ENCODE data around the gene DCLK3. TPM values are rescaled to one million over a fixed set of nuclear protein-coding genes. Genes with fewer than 3 reads are reported as not detected.

DCLK3 gene
- total RNA-seq, 1 donor from 2014 or later = not detected

GRCh38 chr3:36693670-36694069 is 70.7 kb downstream of the DCLK3 start:
- Histone ChIP-seq H3K36me3 (no peaks in the 10 kb centered on the region), H3K27ac (no peak overlapping the region), H3K4me1 (no peaks in the 10 kb centered on the region), H3K27me3 (no peaks in the 10 kb centered on the region), H3K9me3 (no peaks in the 10 kb centered on the region), H3K4me3 (no peak overlapping the region)
- intact Hi-C loops (cut with DNase I) = no loop called here
- TF ChIP-seq CTCF (IDR thresholded peaks at IDR 0.05) = no peak
- DNase-seq (ENCODE audit: low spot score in 2 of 2) = no peak

- Histone ChIP-seq H3K27ac (no peak overlapping the region), H3K4me1 (no peaks in the 10 kb centered on the region), H3K9me3 (no peaks in the 10 kb centered on the region), H3K36me3 (no peaks in the 10 kb centered on the region), H3K27me3 (no peaks in the 10 kb centered on the region), H3K4me3 (no peak overlapping the region)
- DNase-seq (ENCODE audit: low spot score in 2 of 2) = no peak
- intact Hi-C loops (cut with DNase I) = no loop called here
- TF ChIP-seq CTCF (IDR thresholded peaks at IDR 0.05) = no peak
Measured at GRCh38 chr3:36689560-36689959, 74.8 kb downstream of the DCLK3 start.

DNA sequence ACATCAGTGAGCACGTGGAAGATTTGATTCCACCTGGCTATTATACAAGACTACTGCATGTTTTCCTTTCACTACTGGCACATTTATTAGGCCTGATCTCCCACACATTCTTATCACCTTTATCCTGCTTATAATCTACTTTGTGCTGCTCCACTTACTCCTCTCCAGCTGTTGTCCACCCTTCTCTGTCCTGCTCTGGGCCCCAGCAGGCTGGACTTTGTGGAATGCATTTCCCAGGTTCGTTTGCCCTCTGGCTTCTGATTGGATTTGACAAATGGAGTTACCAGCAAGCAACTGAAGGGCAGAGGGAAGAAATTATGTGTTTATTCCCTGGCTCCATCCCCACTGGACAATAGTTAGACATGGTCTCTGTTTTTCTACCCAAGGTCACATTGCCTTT is 75.5 kb downstream of the DCLK3 start:
- Histone ChIP-seq H3K27ac (no peak overlapping the region), H3K4me3 (no peak overlapping the region), H3K27me3 (no peaks in the 10 kb centered on the region), H3K4me1 (no peaks in the 10 kb centered on the region), H3K36me3 (no peaks in the 10 kb centered on the region), H3K9me3 (no peaks in the 10 kb centered on the region)
- DNase-seq (ENCODE audit: low spot score in 2 of 2) = no peak
- intact Hi-C loops (cut with DNase I) = no loop called here
- TF ChIP-seq CTCF (IDR thresholded peaks at IDR 0.05) = no peak

- intact Hi-C loops (cut with DNase I) = no loop called here
Measured at GRCh38 chr3:36686516-36686915, 77.8 kb downstream of the DCLK3 start.

DNA sequence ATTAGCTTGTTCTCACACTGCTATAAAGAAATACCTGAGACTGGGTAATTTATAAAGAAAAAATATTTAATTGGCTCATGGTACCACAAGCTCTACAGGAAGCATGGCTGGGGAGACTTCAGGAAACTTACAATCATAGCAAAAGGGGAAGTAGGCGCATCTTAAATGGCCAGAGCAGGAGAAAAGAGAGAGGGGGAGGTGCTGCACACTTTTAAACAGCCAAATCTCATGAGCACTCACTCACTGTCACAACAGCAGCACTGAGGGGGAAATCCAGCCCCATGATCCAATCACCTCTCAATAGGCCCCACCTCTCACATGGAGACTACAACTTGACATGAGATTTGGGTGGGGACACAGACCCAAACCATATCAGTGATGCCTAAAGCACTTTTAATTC is 82.5 kb downstream of the DCLK3 start:
- no peaks in the 10 kb centered on the region for H3K27me3 ChIP-seq
- no peaks in the 10 kb centered on the region for H3K4me1 ChIP-seq
- intact Hi-C loops (cut with DNase I) = no loop called here
- no peaks in the 10 kb centered on the region for H3K36me3 ChIP-seq
- H3K9me3 ChIP-seq = peaks cover 11 to 37% of the 10 kb centered on the region in 2 donors
- no peak for TF ChIP-seq CTCF (IDR thresholded peaks at IDR 0.05)
- no peak for DNase-seq (ENCODE audit: low spot score in 2 of 2)
- H3K27ac ChIP-seq = no peak overlapping the region
- H3K4me3 ChIP-seq = no peak overlapping the region

More at GRCh38 chr3:36686516-36686915, 77.8 kb downstream of the DCLK3 start:
- TF ChIP-seq CTCF (IDR thresholded peaks at IDR 0.05) = no peak
- Histone ChIP-seq H3K27ac (no peak overlapping the region), H3K27me3 (no peaks in the 10 kb centered on the region), H3K4me1 (no peaks in the 10 kb centered on the region), H3K36me3 (no peaks in the 10 kb centered on the region), H3K4me3 (no peak overlapping the region), H3K9me3 (peaks cover 0 to 5% of the 10 kb centered on the region in 2 donors)
- DNase-seq (ENCODE audit: low spot score in 2 of 2) = no peak

- DNase-seq (ENCODE audit: low spot score in 2 of 2) = no peak
- H3K4me3 ChIP-seq = no peak overlapping the region
- no peak overlapping the region for H3K27ac ChIP-seq
- peaks cover 11 to 37% of the 10 kb centered on the region in 2 donors for H3K9me3 ChIP-seq
- intact Hi-C loops (cut with DNase I) = no loop called here
- H3K27me3 ChIP-seq = no peaks in the 10 kb centered on the region
- no peaks in the 10 kb centered on the region for H3K36me3 ChIP-seq
- TF ChIP-seq CTCF (IDR thresholded peaks at IDR 0.05) = no peak
- no peaks in the 10 kb centered on the region for H3K4me1 ChIP-seq
Measured at GRCh38 chr3:36680952-36681351, 83.4 kb downstream of the DCLK3 start.
